Calu3 (cell line): ENCODE data around the gene NUS1. TPM values are rescaled to one million over a fixed set of nuclear protein-coding genes. Genes with fewer than 3 reads are reported as not detected.
A peak's percentile ranks its signal among the peaks of the same experiment; 100 is the strongest.

Experiments
- Bru-seq: library from RNA; stranded (reverse); fragments of 400-500 nt; gene quantifications from one replicate; lab custom pipeline; 2021; lab: Mats Ljungman, UMichigan
- BruChase-seq, 2 experiments: library from RNA; stranded (reverse); fragments of 400-500 nt; gene quantifications; one replicate each; lab custom pipeline; 2021; lab: Mats Ljungman, UMichigan
- BruUV-seq: library from RNA; stranded (reverse); fragments of 400-500 nt; replicated peaks from 2 replicates; lab custom pipeline; 2021; lab: Mats Ljungman, UMichigan
- CTCF ChIA-PET: fragments of 300-600 bp; sonication (Branson Sonifier 250); formaldehyde crosslinking; loops from one replicate; lab custom pipeline; 2022; ENCODE audit warnings: antibody characterized with exemption; lab: Charles Lee
- DNase-seq: peaks from one replicate; pipeline ENCODE4 v3.0.0; 2022
- H3K27ac Mint-ChIP-seq: one replicate; pipeline ENCODE4 v1.8.0; 2022; ENCODE audit warnings: mixed read lengths; ENCODE audit not compliant: unreplicated experiment
- H3K27me3 Mint-ChIP-seq: one replicate; pipeline ENCODE4 v1.8.0; 2022; ENCODE audit warnings: mixed read lengths; ENCODE audit not compliant: unreplicated experiment
- H3K36me3 Mint-ChIP-seq: one replicate; pipeline ENCODE4 v1.8.0; 2022; ENCODE audit warnings: mild to moderate bottlenecking, moderate library complexity, mixed read lengths; ENCODE audit not compliant: insufficient read depth, unreplicated experiment
- H3K4me1 Mint-ChIP-seq: one replicate; pipeline ENCODE4 v1.8.0; 2022; ENCODE audit warnings: mild to moderate bottlenecking, low read depth, mixed read lengths; ENCODE audit not compliant: unreplicated experiment
- H3K4me3 Mint-ChIP-seq: one replicate; pipeline ENCODE4 v1.8.0; 2022; ENCODE audit warnings: mild to moderate bottlenecking, low read depth, moderate library complexity, mixed read lengths; ENCODE audit not compliant: unreplicated experiment
- H3K9me3 Mint-ChIP-seq: one replicate; pipeline ENCODE4 v1.8.0; 2022; ENCODE audit warnings: low read depth, mixed read lengths; ENCODE audit not compliant: unreplicated experiment
- CTCF ChIP-seq: fragments of 200-600 bp; IDR thresholded peaks from one replicate; pipeline ENCODE4 v1.8.0; 2022; ENCODE audit warnings: antibody characterized with exemption; ENCODE audit not compliant: unreplicated experiment
- intact Hi-C: fragments of 100-400 bp; cut with micrococcal nuclease; formaldehyde crosslinking; loops from one replicate; pipeline ENCODE4 v1.10.0; 2022; ENCODE audit not compliant: unreplicated experiment
- long read RNA-seq: library from polyadenylated mRNA; stranded (forward); transcript quantifications from one replicate; pipeline ENCODE4 v2.0.0, GENCODE V29; 2022
- total RNA-seq: library from RNA; stranded (reverse); gene quantifications from 2 replicates; pipeline ENCODE4 v1.2.3, GENCODE V29; 2022

The NUS1 gene
- total RNA-seq (45.9 and 52.0 TPM in 2 replicates), Bru-seq, nascent RNA (percentile 93 among the genes with signal in this experiment), BruChase-seq, experiment 1, labeled RNA remaining after a 6-hour chase (percentile 93 among the genes with signal in this experiment), BruChase-seq, experiment 2, labeled RNA remaining after a 2-hour chase (percentile 89 among the genes with signal in this experiment)
- long read RNA-seq, full-length matches to known transcripts = 14 of 24 reads
- long read RNA-seq, partial matches to known transcripts = 1 of 24 reads
- long read RNA-seq, other reads (novel, unspliced or antisense) = 9 of 24 reads

- CTCF ChIA-PET = no interaction called here
- BruUV-seq = no TSS peak
- H3K4me3 Mint-ChIP-seq = peak within 1 kb of the TSS; percentile 84
- peaks cover 36% of the 10 kb centered on the region for H3K4me1 Mint-ChIP-seq
- peaks cover 3% of the 10 kb centered on the region for H3K9me3 Mint-ChIP-seq
- TF ChIP-seq CTCF = peak; percentile 58
- peak; percentile 98 for DNase-seq
- peaks cover 42% of the 10 kb centered on the region for H3K36me3 Mint-ChIP-seq
- peak within 1 kb of the TSS; percentile 98 for H3K27ac Mint-ChIP-seq
- no peaks in the 10 kb centered on the region for H3K27me3 Mint-ChIP-seq
- intact Hi-C loops = no loop called here
These were observed at the start of gene NUS1 for GRCh38 chr6:117674991-117675657. NUS1 (plus strand) TSS chr6:117675469; CDS start chr6:117675671, 202 bp downstream.

DNA sequence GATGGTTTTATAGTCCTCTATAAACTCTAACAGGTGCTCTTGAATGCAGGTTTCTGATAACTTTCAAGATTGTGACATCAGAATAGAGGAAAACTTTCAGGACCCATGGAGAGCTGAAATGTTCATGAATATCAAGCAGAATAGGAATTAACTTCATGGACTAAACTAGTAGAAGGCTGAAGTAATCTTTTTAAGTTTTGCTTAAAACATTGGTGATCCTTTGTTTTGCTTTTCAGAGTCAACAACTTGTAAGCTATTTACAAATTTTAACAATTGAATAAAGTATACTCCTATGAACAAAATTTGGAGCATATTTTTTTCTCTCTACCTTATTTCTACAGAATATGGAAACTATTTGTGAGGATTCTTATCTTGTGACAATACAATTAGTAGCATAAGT, 47.7 kb upstream of the NUS1 start:
- CTCF ChIA-PET = no interaction called here
- no peak overlapping the region for H3K4me3 Mint-ChIP-seq
- H3K36me3 Mint-ChIP-seq = no peaks in the 10 kb centered on the region
- H3K9me3 Mint-ChIP-seq = peaks cover 2% of the 10 kb centered on the region
- H3K4me1 Mint-ChIP-seq = no peaks in the 10 kb centered on the region
- TF ChIP-seq CTCF = no peak
- H3K27ac Mint-ChIP-seq = no peak overlapping the region
- H3K27me3 Mint-ChIP-seq = no peaks in the 10 kb centered on the region
- intact Hi-C loops = no loop called here
- DNase-seq = no peak
- no TSS peak for BruUV-seq

DNA sequence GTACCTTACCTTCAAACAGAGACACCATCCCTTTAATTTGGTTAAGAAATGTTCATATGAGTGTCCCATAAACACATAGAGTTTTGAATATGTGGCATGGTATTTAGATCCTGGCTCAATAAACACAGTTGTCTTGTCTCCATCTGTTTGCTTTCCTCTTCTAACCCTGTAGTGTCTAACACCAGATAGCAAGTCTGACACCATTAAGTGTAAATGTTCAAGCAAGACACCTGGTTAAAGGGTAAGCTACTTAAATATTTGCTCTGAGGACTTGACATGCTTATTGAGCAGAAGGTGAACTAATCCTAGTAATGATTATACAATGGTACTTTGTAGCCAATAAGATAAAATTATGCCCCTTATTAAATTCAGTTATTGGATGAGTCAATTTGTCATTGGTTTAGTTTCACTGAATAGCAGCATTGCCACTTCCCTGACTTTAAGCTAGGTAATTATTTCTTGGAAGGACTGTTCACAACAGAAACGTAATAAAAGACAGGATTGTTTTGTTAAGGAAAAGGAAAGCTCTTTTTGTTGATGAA, 46.1 kb upstream of the NUS1 start:
- DNase-seq = no peak
- CTCF ChIA-PET = no interaction called here

DNA sequence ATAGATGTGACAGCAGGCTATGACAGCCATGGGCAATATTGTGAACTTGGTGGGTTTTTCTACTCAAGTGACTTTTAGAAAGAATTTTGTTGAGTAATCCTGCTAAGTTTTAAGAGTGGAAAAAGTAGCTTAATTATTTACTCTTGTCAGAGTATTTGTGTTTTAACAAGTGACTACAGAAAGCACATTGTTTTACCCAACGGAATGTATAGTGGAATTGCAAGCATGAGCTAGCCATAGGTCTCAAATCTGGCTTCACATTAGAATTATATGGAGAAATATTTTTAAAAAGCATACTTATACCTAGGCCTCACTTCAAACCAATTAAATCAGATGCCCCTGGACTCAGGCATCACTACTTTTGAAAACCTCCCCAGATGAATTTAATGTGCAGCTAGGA, 37.5 kb upstream of the NUS1 start:
- no peak for DNase-seq
- intact Hi-C loops = no loop called here
- Mint-ChIP-seq H3K9me3 (peaks cover 2% of the 10 kb centered on the region), H3K36me3 (no peaks in the 10 kb centered on the region), H3K4me1 (no peaks in the 10 kb centered on the region), H3K27me3 (no peaks in the 10 kb centered on the region), H3K4me3 (no peak overlapping the region), H3K27ac (no peak overlapping the region)
- no peak for TF ChIP-seq CTCF
- CTCF ChIA-PET = no interaction called here
- BruUV-seq = no TSS peak

More for the DNA sequence above, 46.1 kb upstream of the NUS1 start:
- intact Hi-C loops = no loop called here
- H3K27me3 Mint-ChIP-seq = no peaks in the 10 kb centered on the region
- H3K4me3 Mint-ChIP-seq = no peak overlapping the region
- BruUV-seq = no TSS peak
- no peak overlapping the region for H3K27ac Mint-ChIP-seq
- no peaks in the 10 kb centered on the region for H3K36me3 Mint-ChIP-seq
- H3K4me1 Mint-ChIP-seq = no peaks in the 10 kb centered on the region
- peaks cover 2% of the 10 kb centered on the region for H3K9me3 Mint-ChIP-seq
- TF ChIP-seq CTCF = no peak
